GM21447 (cell line): ENCODE results near the gene BSND.
"Not testable (repeated sequence)": the region's sequence is repeated elsewhere in the genome, so short reads cannot be mapped to it uniquely, and the experiment has no call there.

Experiments
- ATAC-seq: cut with Tn5 transposase; IDR thresholded peaks from one replicate; pipeline ENCODE4 v1.9.1; 2021; ENCODE audit not compliant: unreplicated experiment

BSND gene

DNA sequence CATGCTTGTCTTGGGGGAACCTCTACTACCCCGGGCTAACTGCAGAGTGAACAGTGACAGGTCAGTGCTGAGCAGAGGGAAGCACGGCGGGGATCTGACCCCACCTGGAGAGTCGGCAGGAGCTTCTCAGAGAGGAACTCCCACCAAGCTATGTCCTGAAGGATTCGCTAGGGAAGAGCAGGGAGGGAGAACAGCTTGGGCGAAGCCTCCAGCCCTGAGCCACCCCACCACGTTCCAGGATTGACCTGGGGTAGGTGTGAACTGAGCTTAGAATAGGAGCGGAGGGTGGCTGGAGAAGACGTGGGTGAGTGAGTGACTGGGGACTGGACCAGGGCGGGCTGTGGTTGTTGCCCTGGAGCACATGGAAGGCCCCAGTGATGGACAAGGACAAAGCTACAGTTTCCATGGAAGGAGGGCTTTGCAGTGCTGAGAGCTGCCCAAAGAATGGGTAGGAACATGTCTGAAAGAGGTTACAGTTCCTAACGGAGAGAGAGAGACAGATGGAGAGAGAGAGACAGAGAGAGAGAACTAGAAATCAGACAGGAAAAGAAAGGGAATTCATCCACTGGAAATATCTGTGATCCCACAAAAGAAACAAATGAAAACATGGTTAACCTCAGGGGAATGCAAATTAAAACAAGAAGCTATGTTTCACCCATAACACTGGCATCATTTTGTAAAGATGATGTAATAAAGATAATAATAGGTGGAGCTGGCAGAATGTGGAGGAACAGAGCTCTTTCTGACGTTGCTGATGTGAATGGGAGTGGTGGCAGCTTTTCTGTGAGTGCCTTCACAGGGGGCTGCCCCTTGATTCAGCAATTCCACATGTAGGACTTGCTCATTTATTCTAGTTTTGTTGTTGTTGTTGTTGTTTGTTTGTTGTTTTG is 17.2 kb downstream of the BSND start:
- ATAC-seq, result no peak

- no peak for ATAC-seq
These were observed 19.7 kb downstream of the BSND start for GRCh38 chr1:55018395-55018794.

DNA sequence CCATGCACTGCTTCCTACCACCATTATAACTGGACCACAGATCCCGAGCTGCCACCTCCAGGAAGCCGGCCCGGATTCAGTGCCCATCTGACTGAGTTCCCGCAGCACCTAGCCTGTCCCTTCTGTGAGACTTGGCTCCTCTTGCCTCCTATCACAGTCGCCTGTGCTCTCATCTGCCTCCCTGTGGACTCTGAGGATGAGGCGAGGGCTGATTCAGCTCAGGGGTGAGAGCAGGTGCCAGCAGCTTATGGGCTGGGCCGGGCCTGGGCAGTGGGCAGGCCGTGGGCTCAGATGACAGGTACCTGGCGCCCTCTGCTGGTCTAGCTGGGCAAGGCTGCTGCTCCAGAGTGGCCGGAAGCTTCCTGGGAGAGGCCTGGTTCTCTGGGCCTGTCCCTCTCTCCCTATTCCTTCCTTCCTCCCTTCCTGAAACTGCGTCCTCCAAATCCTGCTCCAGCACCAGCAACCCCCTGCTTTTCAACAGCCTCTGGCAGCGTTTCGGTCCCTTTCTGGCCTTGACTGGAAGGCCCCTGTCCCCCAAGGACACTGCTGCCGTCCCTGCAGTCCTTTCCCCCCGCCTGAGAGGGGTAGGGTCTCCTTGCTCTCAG is 23.3 kb downstream of the BSND start:
- no peak for ATAC-seq

- ATAC-seq, result not testable (repeated sequence)
These were observed 25.4 kb downstream of the BSND start for GRCh38 chr1:55024163-55024562.

GRCh38 chr1:55026682-55027081 is 27.9 kb downstream of the BSND start:
- ATAC-seq, result not testable (repeated sequence)

DNA sequence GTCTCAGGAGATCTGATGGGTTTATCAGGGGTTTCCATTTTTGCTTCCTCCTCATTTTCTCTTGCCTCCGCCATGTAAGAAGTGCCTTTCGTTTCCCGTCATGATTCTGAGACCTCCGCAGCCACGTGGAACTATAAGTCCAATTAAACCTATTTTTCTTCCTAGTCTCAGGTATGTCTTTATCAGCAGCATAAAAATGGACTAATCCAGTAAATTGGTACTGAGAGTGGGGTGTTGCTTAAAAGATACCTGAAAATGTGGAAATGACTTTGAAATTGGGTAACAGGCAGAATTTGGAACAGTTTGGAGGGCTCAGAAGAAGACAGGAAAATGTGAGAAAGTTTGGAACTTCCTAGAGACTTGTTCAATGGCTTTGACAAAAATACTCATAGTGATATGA is 32.4 kb downstream of the BSND start:
- ATAC-seq, result not testable (repeated sequence)

- ATAC-seq, result no peak
These were observed 34.5 kb downstream of the BSND start for GRCh38 chr1:55033265-55033614.

DNA sequence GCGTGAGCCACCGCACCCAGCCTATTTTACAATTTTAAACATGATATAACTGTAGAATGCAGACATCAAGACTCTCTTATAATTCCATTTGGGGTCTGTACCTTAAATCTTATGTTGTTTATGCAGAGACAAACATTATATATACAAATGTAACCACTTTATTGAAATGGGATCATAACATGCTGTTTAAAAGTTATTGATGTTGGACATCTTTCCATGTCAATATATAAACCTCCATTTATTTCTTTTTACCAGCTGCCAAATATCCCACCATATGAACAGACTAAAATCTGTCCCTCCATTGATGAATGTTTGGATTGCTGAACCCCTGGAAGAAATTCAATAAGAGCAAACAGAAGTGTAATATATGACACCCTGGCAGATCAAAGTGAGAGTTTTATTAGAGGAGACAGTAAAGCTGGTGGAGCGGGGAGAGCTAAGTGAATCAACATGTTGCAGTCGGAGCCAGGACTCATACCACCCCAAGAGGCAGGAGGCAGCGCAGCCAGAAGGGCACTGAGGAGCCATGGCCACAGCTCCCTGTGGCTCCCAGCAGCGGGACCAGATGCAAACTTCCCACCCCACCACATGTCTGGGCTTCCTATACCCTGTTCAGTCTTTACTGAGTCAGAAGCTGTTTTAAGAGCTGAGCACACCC is 35.9 kb downstream of the BSND start:
- no peak for ATAC-seq

- no peak for ATAC-seq
These were observed 37.2 kb downstream of the BSND start for GRCh38 chr1:55035904-55036303.

DNA sequence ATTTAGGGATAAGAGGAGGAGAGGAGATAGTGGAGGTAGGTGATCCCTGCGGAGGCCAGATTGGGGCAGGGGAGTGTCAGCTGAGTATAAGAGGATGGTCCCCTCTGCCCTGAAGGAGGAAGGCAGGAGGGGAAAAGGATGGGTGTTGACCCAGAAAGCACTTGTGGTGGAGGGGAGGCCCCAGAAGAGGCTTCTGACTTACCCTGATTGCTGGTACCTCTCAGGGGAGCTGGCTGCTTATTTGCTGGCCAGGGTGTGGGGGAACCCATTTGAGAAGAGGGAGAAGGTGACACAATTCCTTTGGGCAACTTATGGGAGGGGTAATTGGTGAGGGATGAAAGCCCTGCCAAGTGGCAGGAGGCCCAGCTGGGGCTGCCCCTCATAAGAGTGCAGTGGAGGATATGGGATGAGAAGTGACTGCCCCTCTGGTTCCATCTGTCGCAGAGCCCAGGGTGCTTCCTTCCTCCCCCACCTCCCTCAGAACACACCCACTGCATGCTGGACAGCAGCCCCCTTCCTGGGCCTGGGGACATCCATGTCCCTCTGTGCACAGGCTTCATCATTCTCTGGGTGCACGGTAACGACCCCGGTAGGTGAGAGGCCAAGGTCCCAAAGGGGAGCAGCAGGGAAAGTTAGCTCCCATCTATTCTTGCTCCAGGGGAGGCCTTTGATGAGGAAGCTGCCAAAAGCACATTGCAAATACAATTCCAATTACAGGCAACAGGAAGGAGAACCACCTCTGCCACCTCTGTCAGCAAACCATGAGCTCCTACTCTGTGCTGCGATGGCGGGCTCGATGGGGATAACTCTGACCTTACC is 39.2 kb downstream of the BSND start:
- ATAC-seq, result no peak

DNA sequence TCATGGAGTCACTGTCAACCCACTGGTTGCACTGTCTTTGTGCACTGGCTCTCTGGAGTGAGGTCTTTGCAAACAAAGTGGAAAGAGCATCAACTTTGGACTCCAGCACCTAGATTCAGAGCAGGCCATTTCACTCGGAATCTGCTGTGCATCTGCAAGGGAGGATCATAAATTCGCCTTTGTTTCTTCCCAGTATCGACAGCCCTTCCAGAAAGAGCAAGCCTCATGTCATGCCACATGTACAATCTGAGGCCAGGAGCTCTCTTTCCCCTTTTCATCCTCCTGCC is 39.8 kb downstream of the BSND start:
- no peak for ATAC-seq

- ATAC-seq, result no peak
These were observed 40.2 kb downstream of the BSND start for GRCh38 chr1:55038974-55039341.

DNA sequence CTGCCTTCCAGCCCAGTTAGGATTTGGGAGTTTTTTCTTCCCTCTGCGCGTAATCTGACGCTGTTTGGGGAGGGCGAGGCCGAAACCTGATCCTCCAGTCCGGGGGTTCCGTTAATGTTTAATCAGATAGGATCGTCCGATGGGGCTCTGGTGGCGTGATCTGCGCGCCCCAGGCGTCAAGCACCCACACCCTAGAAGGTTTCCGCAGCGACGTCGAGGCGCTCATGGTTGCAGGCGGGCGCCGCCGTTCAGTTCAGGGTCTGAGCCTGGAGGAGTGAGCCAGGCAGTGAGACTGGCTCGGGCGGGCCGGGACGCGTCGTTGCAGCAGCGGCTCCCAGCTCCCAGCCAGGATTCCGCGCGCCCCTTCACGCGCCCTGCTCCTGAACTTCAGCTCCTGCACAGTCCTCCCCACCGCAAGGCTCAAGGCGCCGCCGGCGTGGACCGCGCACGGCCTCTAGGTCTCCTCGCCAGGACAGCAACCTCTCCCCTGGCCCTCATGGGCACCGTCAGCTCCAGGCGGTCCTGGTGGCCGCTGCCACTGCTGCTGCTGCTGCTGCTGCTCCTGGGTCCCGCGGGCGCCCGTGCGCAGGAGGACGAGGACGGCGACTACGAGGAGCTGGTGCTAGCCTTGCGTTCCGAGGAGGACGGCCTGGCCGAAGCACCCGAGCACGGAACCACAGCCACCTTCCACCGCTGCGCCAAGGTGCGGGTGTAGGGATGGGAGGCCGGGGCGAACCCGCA is 40.8 kb downstream of the BSND start, which contains the start of gene PCSK9:
TSS of gene PCSK9 (plus strand) at position 207 of the 741 bp plus-strand sequence. CDS start at position 497, 290 bp downstream.
- no peak for ATAC-seq

DNA sequence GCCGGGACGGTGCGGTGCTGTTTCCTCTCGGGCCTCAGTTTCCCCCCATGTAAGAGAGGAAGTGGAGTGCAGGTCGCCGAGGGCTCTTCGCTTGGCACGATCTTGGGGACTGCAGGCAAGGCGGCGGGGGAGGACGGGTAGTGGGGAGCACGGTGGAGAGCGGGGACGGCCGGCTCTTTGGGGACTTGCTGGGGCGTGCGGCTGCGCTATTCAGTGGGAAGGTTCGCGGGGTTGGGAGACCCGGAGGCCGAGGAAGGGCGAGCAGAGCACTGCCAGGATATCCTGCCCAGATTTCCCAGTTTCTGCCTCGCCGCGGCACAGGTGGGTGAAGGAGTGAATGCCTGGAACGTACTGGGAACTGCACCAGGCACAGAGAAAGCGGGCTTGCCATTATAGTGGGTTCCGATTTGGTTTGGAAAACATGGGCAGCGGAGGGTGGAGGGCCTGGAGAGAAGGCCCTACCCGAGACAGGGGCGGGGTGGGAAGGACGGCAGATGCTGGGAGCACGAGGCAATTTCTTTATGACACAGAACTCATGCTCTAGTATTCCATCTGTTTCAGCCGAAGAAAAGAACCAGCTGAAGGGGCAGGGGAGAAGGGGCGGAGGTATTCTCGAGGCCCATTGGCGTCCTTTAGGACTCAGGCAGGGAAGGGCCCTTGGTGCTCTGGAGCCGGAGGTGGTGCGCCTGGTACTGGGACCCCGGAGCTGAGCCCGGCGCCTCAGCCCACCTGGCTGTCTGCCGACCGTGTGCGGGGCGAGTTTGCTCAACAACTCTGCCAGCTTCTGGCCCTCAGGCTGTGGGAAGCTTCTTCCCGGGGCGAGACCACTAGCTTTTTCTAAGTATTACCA is 41.6 kb downstream of the BSND start:
- ATAC-seq, result no peak

DNA sequence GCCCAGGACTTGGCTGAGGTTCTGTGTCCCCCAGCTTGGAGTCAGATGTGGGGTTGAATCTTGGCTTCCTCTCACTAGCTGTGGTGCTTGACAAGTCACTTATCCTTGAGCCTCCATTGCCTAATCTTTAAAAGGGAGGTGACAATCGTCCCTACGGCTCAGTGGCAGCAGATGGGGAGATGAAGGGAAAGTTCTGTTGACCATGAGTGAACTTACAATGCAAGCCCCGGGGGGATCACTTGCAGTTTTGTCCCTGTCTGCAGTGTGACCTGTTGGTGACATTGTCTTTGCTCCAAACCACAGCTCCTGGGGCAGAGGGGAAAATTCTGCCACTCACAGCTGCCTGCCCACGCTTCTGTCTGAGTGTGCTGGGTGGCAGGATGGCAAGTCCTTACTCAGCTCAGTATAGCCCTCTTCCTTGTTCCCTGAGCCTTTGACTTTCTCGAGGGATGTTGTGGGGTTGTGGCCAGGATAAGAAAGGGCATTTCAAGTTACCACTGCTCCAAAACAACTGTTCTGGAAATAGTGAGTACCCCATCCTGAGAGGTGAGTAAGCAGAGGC is 42.3 kb downstream of the BSND start:
- no peak for ATAC-seq

DNA sequence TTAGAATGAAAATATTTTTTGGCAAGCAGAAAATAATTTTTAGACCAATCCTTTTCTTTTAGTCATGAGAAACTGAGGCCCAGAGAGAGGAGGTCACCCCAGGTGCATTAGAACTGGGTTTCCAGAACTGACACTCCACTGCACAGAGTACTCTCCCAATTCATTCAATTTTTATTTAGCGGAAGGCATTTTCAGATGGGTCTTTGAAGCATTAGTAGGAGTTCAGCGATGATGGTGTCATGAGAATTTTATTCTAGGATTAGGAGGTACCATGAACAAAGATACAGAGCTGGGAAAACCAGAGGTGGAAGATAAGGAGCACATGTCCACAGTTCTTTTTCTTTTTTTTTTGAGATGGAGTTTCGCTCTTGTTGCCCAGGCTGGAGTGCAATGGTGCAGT is 42.9 kb downstream of the BSND start:
- ATAC-seq, result no peak

DNA sequence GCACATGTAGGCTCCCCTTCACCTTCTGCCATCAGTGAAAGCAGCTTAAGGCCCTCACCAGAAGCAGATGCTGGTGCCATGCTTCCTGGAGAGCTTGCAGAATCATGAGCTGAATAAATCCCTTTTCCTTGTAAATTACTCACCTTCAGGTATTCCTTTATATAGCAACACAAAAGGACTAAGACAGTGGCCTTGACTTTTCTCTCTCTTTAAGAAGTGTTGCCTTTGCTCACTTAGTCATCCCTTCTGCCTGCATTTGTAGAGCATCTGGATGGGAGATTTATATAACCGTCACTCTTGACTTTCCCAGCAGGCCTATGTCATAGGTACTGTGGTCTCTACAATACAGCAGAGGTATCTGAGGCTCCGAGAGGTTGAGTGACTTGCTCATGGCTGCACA is 44.3 kb downstream of the BSND start:
- ATAC-seq, result no peak

DNA sequence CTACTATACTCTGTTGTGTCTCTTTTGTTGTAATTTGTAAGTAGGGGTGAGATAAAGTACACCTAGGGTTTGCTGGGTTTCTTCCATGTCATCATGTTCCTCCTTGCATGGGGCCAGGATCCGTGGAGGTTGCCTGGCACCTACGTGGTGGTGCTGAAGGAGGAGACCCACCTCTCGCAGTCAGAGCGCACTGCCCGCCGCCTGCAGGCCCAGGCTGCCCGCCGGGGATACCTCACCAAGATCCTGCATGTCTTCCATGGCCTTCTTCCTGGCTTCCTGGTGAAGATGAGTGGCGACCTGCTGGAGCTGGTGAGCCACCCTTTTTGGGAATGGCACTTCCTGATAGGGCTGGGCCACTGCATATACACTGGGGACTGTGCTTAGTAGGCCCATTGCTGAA is 45.0 kb downstream of the BSND start:
- ATAC-seq, result no peak

- ATAC-seq, result no peak
These were observed 46.1 kb downstream of the BSND start for GRCh38 chr1:55044617-55045397.
